Measurements from ENCODE around the gene TSC1.

TSC1 gene

DNA sequence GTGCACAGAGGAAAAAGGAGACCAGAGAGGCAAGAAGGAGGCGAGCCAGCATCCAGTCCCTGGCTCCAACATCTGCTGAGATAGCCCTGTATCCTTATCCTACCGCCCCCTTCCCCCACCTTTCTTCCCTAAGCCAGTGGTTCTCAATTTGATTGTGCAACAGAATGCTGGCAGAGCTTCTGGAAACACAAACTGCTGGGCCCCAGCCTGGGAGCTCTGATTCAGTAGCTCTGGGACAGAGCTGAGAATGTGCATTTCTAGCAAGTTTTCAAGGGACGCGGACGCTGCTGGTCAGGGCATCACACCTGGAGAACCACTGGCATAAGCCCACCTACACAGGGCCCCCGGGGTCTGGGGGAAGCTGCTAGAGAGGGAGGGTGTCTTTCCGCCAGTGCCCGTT, 87.4 kb downstream of the TSC1 start:
- no peak overlapping the region for H3K27ac Mint-ChIP-seq (ENCODE audit: low read depth)
- no peaks in the 10 kb centered on the region for H3K9me3 Mint-ChIP-seq
- DNase-seq (ENCODE audit: low spot score in 2 of 2), result no peak
- no peak for ATAC-seq (replicated peaks; ENCODE audit: extremely low read depth, poor library complexity, severe bottlenecking)
- H3K4me3 Mint-ChIP-seq, result no peak overlapping the region
- H3K27me3 Mint-ChIP-seq, result peaks cover 44% of the 10 kb centered on the region
- peaks cover 6% of the 10 kb centered on the region for H3K4me1 Mint-ChIP-seq
- no peaks in the 10 kb centered on the region for H3K36me3 Mint-ChIP-seq (ENCODE audit: insufficient read depth)

DNA sequence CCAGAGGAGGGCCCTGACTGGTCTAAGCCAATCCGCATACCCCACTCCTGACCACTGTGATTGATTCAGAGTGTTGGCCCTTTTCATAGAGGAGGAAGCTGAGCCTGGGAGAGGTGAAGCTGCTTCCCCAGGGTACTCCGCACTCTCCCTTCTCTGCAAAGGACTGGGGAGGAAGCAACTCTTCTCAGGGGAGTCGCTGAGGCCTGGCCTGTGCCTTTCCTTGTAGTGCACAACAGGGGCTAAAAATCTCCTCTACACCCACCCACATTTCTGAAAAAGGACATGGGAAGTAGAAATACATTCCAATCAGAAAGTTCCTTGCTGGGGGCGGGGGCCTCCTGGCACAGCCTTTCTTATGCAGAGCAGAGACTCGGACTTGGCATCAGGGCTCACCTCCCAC, 88.5 kb downstream of the TSC1 start:
- ATAC-seq (replicated peaks; ENCODE audit: extremely low read depth, poor library complexity, severe bottlenecking) (no peak), DNase-seq (ENCODE audit: low spot score in 2 of 2) (no peak)
- no peak overlapping the region for H3K27ac Mint-ChIP-seq (ENCODE audit: low read depth)
- no peaks in the 10 kb centered on the region for H3K9me3 Mint-ChIP-seq
- H3K27me3 Mint-ChIP-seq, result peaks cover 51% of the 10 kb centered on the region
- no peak overlapping the region for H3K4me3 Mint-ChIP-seq
- H3K36me3 Mint-ChIP-seq (ENCODE audit: insufficient read depth), result no peaks in the 10 kb centered on the region
- peaks cover 11% of the 10 kb centered on the region for H3K4me1 Mint-ChIP-seq

DNA sequence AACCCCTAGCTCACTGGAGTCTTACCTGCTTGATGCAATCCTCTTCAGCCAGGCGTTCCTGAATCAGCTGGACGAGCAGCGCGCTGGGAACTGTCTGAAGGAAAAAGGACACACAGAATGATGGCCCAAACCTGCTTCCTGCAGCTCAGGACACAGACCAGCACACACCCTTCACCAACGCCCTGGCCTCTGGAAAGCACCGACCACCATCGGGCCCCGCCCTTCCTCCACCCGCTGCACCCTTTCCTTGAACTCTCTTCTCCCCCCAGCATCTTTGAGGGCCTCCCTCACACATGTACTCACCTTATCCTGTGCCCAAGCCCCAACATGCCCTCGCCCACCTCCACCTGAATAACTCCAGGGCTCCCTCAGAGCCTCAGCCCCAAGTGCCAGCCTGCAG, 89.6 kb downstream of the TSC1 start:
- ATAC-seq (replicated peaks; ENCODE audit: extremely low read depth, poor library complexity, severe bottlenecking), result no peak

DNA sequence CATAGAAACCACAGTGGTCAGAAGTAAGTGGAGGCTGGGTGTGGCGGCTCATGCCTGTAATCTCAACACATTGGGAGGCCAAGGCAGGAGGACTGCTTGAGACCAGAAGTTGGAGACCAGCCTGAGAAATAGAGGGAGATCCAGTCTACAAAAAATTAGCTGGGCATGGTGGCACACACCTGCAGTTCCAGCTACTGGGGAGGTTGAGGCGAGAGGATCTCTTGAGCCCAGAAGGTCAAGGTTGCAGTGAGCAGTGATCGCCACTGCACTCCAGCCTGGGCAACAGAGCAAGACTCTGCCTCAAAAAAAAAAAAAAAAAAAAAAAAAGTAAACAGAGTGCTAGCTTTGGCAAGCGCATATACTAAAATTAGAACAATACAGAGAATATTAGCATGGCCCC, 90.9 kb downstream of the TSC1 start:
- DNase-seq (ENCODE audit: low spot score in 2 of 2) (no peak), ATAC-seq (replicated peaks; ENCODE audit: extremely low read depth, poor library complexity, severe bottlenecking) (no peak)
- H3K4me3 Mint-ChIP-seq, result no peak overlapping the region
- no peak overlapping the region for H3K27ac Mint-ChIP-seq (ENCODE audit: low read depth)
- H3K27me3 Mint-ChIP-seq, result peaks cover 28% of the 10 kb centered on the region
- no peaks in the 10 kb centered on the region for H3K9me3 Mint-ChIP-seq
- peaks cover 14% of the 10 kb centered on the region for H3K4me1 Mint-ChIP-seq
- H3K36me3 Mint-ChIP-seq (ENCODE audit: insufficient read depth), result no peaks in the 10 kb centered on the region

More for the DNA sequence above, 89.6 kb downstream of the TSC1 start:
- Mint-ChIP-seq H3K27ac (ENCODE audit: low read depth) (no peak overlapping the region), H3K4me3 (no peak overlapping the region), H3K9me3 (no peaks in the 10 kb centered on the region), H3K36me3 (ENCODE audit: insufficient read depth) (no peaks in the 10 kb centered on the region), H3K4me1 (peaks cover 14% of the 10 kb centered on the region), H3K27me3 (peaks cover 41% of the 10 kb centered on the region)
- DNase-seq (ENCODE audit: low spot score in 2 of 2), result no peak

DNA sequence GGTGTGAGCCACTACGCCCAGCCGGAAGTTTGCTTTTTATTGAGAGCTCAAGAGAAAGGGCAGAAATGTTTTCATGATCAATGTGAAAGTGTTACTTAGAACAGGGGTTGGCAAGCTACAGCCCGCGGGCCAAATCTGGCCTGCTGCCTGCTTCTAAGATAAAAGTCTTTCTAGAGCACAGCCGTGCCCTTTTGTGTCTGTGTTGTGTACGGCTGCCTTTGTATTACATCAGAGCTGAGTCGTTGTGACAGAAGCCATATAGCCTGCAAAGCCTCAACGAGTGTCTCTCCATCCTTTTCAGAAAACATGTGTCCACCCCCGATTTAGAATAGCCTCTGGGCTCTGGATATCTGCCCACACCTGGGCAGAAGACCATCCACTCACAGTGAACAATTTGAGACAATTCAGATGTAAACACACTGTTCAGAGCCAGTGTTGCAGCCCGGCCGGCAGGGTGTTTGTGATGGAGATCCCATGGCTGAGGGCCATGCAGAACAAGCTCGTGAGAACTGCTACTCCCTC, 95.2 kb downstream of the TSC1 start:
- no peaks in the 10 kb centered on the region for H3K36me3 Mint-ChIP-seq (ENCODE audit: insufficient read depth)
- no peak overlapping the region for H3K4me3 Mint-ChIP-seq
- peaks cover 11% of the 10 kb centered on the region for H3K27me3 Mint-ChIP-seq
- H3K4me1 Mint-ChIP-seq, result peaks cover 8% of the 10 kb centered on the region
- H3K9me3 Mint-ChIP-seq, result no peaks in the 10 kb centered on the region
- no peak overlapping the region for H3K27ac Mint-ChIP-seq (ENCODE audit: low read depth)
- ATAC-seq (replicated peaks; ENCODE audit: extremely low read depth, poor library complexity, severe bottlenecking), result no peak
- no peak for DNase-seq (ENCODE audit: low spot score in 2 of 2)

DNA sequence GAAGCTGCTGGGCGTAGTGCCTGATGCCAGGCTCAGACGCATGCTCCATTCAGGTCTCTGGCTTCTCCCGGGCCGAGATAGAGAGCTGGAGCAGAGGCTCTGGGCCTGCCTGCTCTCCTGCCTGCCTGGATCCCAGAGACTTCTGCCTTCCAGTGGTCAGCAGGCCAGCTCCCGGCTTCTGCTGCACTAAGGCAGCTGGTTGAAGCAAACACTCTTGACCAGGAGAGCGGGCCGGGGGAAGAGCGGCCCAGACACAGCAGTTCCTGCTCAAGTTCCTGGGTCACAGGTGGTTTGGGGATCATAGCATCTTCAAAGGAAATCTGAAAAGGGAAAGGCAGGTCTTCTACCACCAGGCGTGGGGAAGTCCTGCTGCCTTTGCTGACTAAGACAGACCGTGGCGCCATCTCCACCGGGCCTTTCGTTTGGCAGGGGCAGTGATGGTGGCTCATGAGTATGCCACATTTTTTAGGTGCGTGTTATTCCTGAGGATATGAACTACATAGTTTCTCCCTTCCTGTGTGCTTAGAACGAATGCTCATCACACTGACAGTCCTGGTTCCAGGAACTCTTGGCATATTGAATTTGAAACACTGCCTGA, 97.4 kb downstream of the TSC1 start:
- H3K4me3 Mint-ChIP-seq, result no peak overlapping the region
- no peak overlapping the region for H3K27ac Mint-ChIP-seq (ENCODE audit: low read depth)
- peaks cover 8% of the 10 kb centered on the region for H3K4me1 Mint-ChIP-seq
- DNase-seq (ENCODE audit: low spot score in 2 of 2), result no peak
- H3K9me3 Mint-ChIP-seq, result no peaks in the 10 kb centered on the region
- ATAC-seq (replicated peaks; ENCODE audit: extremely low read depth, poor library complexity, severe bottlenecking), result no peak
- H3K36me3 Mint-ChIP-seq (ENCODE audit: insufficient read depth), result no peaks in the 10 kb centered on the region
- peaks cover 9% of the 10 kb centered on the region for H3K27me3 Mint-ChIP-seq

DNA sequence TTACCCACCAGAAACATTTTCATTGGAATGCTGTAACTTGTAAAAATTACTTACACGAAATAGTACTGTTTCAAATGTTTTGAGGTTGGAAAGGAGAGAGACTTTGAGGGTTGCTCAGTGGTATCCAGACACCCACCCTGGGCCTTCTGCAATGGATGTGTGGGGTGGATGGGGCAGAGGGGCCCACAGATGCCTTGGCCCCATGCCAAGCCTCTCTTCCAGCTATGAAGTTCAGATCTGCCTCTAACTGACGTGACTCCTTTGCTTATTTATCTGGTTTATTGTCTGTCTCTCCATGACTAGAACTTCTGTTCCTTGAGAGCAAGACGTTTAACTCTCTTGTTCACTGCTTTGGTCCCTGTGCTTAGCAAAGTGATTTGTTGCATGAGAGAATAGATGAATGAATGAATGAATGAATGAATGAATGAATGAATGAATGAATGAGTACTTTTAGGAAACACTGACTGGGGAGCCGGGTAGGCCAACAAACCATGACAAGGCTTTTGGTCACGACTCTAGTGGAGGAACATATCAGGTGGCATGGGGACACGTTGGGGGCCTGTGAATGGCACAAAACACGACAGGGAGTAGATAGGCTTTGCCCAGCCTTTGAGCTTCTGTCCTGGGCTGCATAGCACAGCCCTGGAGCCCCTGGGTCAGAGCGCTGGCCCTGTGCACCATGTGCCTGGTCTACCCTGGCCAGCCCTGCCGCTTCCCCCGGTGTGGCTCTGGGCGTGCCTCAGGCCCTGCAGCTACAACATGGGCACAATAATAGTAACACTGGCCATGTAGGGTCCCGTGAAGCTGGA, 98.1 kb downstream of the TSC1 start:
- ATAC-seq (replicated peaks; ENCODE audit: extremely low read depth, poor library complexity, severe bottlenecking) (no peak), DNase-seq (ENCODE audit: low spot score in 2 of 2) (no peak)
- Mint-ChIP-seq H3K9me3 (no peaks in the 10 kb centered on the region), H3K27ac (ENCODE audit: low read depth) (no peak overlapping the region), H3K4me1 (peaks cover 7% of the 10 kb centered on the region), H3K4me3 (no peak overlapping the region), H3K27me3 (peaks cover 2% of the 10 kb centered on the region), H3K36me3 (ENCODE audit: insufficient read depth) (no peaks in the 10 kb centered on the region)

DNA sequence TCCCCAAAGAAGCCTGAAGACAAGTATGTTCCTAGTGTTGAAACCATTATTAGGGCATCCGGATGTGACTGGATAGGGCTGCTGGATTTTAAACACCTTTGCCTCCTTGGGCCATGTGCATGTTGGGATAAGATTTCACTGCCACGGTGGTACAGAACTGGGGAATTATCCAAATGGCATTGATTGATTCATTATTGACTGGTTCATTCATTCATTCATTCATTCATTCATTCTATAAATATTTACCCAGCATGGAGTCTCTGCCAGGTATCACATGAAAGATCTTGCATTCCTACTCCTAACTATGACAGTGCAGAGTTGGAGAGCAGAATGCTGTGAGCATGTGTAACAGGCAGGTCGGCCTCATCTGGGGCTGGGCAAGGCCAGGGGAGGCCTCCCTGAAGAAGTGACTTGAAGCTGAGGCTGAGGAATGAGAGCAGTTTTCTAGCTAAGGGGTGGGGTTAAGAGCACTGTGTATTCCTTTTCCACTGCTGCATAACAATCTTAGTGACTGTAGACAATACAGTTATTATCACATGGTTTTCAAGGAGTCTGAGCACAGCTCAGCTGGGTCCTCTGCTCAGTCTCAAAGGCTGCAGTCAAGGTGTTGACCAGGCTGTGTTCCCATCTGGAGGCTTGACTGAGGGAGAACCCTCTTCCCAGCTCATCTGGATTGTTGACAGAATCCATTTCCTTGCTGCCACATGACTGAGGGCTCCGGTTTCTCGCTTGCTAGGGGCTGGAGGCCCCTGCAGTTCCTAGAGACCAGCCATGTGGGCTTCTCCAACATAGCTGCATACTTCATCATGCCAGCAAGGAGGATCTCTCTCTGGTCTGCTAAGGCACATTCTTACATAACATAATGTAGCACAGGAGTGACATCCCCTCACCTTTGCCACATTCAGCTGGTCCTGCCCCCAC, 102.0 kb downstream of the TSC1 start:
- DNase-seq (ENCODE audit: low spot score in 2 of 2) (no peak), ATAC-seq (replicated peaks; ENCODE audit: extremely low read depth, poor library complexity, severe bottlenecking) (no peak)
- Mint-ChIP-seq H3K27me3 (peaks cover 11% of the 10 kb centered on the region), H3K4me1 (no peaks in the 10 kb centered on the region), H3K36me3 (ENCODE audit: insufficient read depth) (no peaks in the 10 kb centered on the region), H3K27ac (ENCODE audit: low read depth) (no peak overlapping the region), H3K9me3 (no peaks in the 10 kb centered on the region), H3K4me3 (no peak overlapping the region)

All from central memory CD8-positive, alpha-beta T cell (primary cell).